ENCODE measurements around the gene SLC5A4.
"Not testable (repeated sequence)": the region's sequence is repeated elsewhere in the genome, so short reads cannot be mapped to it uniquely, and the experiment has no call there.

The SLC5A4 gene
- total RNA-seq, result 0 reads per million in 3 donors

GRCh38 chr22:32255217-32255616 lies at the start of gene SLC5A4:
Gene SLC5A4 (minus strand): TSS chr22:32255347. CDS start chr22:32255329, 18 bp downstream.
- H3K4me1 ChIP-seq (ENCODE audit: control insufficient read depth, insufficient read depth, low read length, poor library complexity, severe bottlenecking), result no peaks in the 10 kb centered on the region
- H3K36me3 ChIP-seq (ENCODE audit: control insufficient read depth, insufficient read depth, low read length), result no peaks in the 10 kb centered on the region
- H3K9me3 ChIP-seq (ENCODE audit: control insufficient read depth, low read length), result no peaks in the 10 kb centered on the region
- no peaks in the 10 kb centered on the region for H3K27me3 ChIP-seq (replicated peaks; ENCODE audit: control insufficient read depth, insufficient read depth, low read length, poor library complexity, severe bottlenecking)
- H3K27ac ChIP-seq (ENCODE audit: insufficient read depth, low read length, poor library complexity, severe bottlenecking), result no peak within 1 kb of the TSS
- no peak within 1 kb of the TSS for H3K4me3 ChIP-seq (ENCODE audit: insufficient read depth, low read depth, low read length, poor library complexity, severe bottlenecking)
- DNase-seq, result no peak

DNA sequence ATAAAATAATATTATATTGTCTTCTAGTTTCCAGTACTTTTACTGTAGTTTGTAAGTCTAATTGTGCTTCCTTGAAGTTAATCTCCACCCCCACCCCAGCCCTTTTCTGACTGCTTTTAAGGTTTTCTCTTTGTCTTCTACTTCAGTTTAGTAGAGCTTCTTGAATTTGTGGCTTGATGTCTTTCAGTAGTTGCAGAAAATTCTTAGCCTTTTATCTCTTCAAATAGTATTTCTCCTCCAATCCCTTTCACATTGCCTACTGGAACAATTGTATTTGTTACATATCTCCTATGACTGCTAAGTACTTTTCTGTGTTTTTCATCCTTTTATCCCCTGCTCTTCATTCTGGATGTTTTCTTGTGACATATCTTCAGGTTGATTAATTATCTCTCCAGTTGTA lies 38.8 kb upstream of the SLC5A4 start:
- not testable (repeated sequence) for DNase-seq; H3K9me3 ChIP-seq (ENCODE audit: control insufficient read depth, low read length); H3K27ac ChIP-seq (ENCODE audit: insufficient read depth, low read length, poor library complexity, severe bottlenecking); H3K4me3 ChIP-seq (ENCODE audit: insufficient read depth, low read depth, low read length, poor library complexity, severe bottlenecking); H3K27me3 ChIP-seq (replicated peaks; ENCODE audit: control insufficient read depth, insufficient read depth, low read length, poor library complexity, severe bottlenecking); H3K36me3 ChIP-seq (ENCODE audit: control insufficient read depth, insufficient read depth, low read length); H3K4me1 ChIP-seq (ENCODE audit: control insufficient read depth, insufficient read depth, low read length, poor library complexity, severe bottlenecking)

DNA sequence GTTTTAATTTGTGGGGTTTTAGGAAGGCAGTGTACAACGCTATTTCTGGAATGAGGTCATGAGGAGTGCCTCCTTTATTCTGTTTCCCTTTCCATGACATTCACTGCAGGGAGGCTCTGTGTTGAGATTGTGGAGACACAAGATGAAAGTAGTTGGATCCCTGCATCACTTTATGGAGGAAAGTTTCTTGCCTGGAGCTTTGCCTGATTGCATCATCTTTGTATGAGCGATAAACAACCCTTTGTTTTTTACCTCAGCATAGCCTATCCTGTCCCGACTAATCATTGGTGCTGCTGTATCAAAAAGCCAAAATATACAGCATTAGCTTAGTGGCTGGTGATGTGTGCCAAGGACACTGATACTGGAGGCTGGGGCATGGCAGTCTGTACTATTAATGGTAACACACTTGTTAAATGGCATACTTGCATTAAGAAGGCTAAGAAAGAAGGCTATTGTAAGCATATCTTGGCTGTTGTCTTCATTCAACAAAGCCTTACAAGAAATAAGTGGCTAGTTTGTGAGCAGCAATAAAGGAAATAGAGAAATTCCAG lies 31.2 kb upstream of the SLC5A4 start:
- Histone ChIP-seq H3K27ac (ENCODE audit: insufficient read depth, low read length, poor library complexity, severe bottlenecking) (no peak overlapping the region), H3K9me3 (ENCODE audit: control insufficient read depth, low read length) (no peaks in the 10 kb centered on the region), H3K36me3 (ENCODE audit: control insufficient read depth, insufficient read depth, low read length) (no peaks in the 10 kb centered on the region), H3K27me3 (replicated peaks; ENCODE audit: control insufficient read depth, insufficient read depth, low read length, poor library complexity, severe bottlenecking) (no peaks in the 10 kb centered on the region), H3K4me1 (ENCODE audit: control insufficient read depth, insufficient read depth, low read length, poor library complexity, severe bottlenecking) (no peaks in the 10 kb centered on the region), H3K4me3 (ENCODE audit: insufficient read depth, low read depth, low read length, poor library complexity, severe bottlenecking) (no peak overlapping the region)
- no peak for DNase-seq

DNA sequence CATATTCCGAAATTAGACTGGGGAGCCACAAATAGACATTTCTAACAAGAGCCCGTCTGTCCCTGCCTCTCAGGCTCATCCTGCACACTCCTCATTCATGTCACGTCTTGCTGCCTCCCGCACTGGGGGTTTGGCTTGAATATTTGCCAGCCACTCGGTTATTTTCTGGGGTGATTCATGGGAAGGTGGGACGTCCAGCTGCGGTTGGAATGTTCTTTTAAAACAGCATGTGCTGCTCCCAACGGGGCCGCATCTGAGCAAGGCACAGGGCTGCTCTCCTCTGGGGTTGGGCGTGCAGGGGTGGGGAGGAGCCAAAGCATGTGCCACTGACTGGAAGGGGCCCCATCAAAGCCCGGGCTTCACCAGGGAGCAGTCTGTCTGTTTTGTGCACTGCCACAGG lies 25.9 kb upstream of the SLC5A4 start:
- Histone ChIP-seq H3K4me3 (ENCODE audit: insufficient read depth, low read depth, low read length, poor library complexity, severe bottlenecking) (no peak overlapping the region), H3K4me1 (ENCODE audit: control insufficient read depth, insufficient read depth, low read length, poor library complexity, severe bottlenecking) (no peaks in the 10 kb centered on the region), H3K9me3 (ENCODE audit: control insufficient read depth, low read length) (no peaks in the 10 kb centered on the region), H3K27ac (ENCODE audit: insufficient read depth, low read length, poor library complexity, severe bottlenecking) (no peak overlapping the region), H3K36me3 (ENCODE audit: control insufficient read depth, insufficient read depth, low read length) (no peaks in the 10 kb centered on the region), H3K27me3 (replicated peaks; ENCODE audit: control insufficient read depth, insufficient read depth, low read length, poor library complexity, severe bottlenecking) (no peaks in the 10 kb centered on the region)
- no peak for DNase-seq

GRCh38 chr22:32275353-32275752 lies 20.2 kb upstream of the SLC5A4 start:
- not testable (repeated sequence) for H3K4me1 ChIP-seq (ENCODE audit: control insufficient read depth, insufficient read depth, low read length, poor library complexity, severe bottlenecking); H3K27me3 ChIP-seq (replicated peaks; ENCODE audit: control insufficient read depth, insufficient read depth, low read length, poor library complexity, severe bottlenecking); H3K27ac ChIP-seq (ENCODE audit: insufficient read depth, low read length, poor library complexity, severe bottlenecking); H3K36me3 ChIP-seq (ENCODE audit: control insufficient read depth, insufficient read depth, low read length); H3K9me3 ChIP-seq (ENCODE audit: control insufficient read depth, low read length); H3K4me3 ChIP-seq (ENCODE audit: insufficient read depth, low read depth, low read length, poor library complexity, severe bottlenecking); DNase-seq

DNA sequence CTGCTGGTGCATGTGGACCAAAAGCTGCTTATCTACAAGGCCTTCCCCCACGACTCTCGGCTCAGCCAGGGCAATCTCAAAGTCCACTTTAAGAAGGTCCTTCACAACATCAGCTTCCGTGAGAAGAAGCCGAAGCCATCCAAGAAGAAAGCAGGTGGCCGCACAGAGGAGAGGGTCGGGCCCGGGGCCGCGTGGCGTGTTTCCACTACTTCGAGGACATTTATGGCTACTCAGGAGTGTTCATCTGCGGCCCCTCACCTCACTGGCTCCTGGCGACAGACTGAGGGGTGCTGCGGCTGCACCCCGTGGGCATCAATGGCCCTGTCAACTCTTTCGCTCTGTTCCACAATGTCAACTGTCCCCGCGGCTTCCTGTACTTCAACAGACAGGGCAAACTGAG lies 16.2 kb upstream of the SLC5A4 start:
- Histone ChIP-seq H3K27ac (ENCODE audit: insufficient read depth, low read length, poor library complexity, severe bottlenecking) (no peak overlapping the region), H3K9me3 (ENCODE audit: control insufficient read depth, low read length) (no peaks in the 10 kb centered on the region), H3K4me3 (ENCODE audit: insufficient read depth, low read depth, low read length, poor library complexity, severe bottlenecking) (no peak overlapping the region), H3K27me3 (replicated peaks; ENCODE audit: control insufficient read depth, insufficient read depth, low read length, poor library complexity, severe bottlenecking) (no peaks in the 10 kb centered on the region), H3K36me3 (ENCODE audit: control insufficient read depth, insufficient read depth, low read length) (no peaks in the 10 kb centered on the region), H3K4me1 (ENCODE audit: control insufficient read depth, insufficient read depth, low read length, poor library complexity, severe bottlenecking) (no peaks in the 10 kb centered on the region)
- no peak for DNase-seq

DNA sequence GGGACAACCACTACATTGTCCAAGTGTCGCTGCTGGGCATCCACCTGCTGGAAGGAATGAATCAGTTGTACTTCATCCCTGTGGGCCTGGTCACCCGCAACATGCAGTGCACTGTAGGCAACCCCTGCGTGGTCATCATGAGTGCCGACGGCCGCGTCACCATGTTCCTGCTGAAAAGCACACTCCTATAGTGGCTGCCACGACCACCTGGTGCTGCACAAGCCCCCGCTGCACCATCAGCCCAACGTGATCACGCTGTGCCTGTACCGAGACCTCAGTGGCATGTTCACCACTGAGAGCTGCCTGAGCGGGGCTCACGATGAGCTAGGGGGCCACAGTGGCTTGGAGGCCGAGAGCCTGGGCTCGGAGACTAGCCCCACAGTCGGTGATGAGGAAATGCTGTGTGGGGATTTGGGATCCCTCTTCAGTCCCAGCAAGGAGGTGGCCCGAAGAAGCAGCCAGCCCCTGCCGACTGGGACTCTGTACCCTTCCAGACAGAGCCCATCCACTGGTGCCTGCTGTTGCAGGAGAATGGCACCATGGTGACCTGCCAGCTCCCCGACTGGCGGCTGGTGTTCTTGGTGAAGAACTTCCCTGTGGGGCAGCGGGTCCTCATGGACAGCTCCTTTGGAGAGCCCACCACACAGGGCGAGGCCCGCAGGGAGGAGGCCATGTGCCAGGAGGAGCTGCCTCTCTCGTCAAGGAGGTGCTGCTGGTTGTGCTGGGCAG lies 15.7 kb upstream of the SLC5A4 start:
- no peaks in the 10 kb centered on the region for H3K36me3 ChIP-seq (ENCODE audit: control insufficient read depth, insufficient read depth, low read length)
- DNase-seq, result no peak
- no peaks in the 10 kb centered on the region for H3K4me1 ChIP-seq (ENCODE audit: control insufficient read depth, insufficient read depth, low read length, poor library complexity, severe bottlenecking)
- no peak overlapping the region for H3K27ac ChIP-seq (ENCODE audit: insufficient read depth, low read length, poor library complexity, severe bottlenecking)
- H3K9me3 ChIP-seq (ENCODE audit: control insufficient read depth, low read length), result no peaks in the 10 kb centered on the region
- H3K27me3 ChIP-seq (replicated peaks; ENCODE audit: control insufficient read depth, insufficient read depth, low read length, poor library complexity, severe bottlenecking), result no peaks in the 10 kb centered on the region
- no peak overlapping the region for H3K4me3 ChIP-seq (ENCODE audit: insufficient read depth, low read depth, low read length, poor library complexity, severe bottlenecking)

- H3K36me3 ChIP-seq (ENCODE audit: control insufficient read depth, insufficient read depth, low read length), result no peaks in the 10 kb centered on the region
- no peak for DNase-seq
- no peaks in the 10 kb centered on the region for H3K4me1 ChIP-seq (ENCODE audit: control insufficient read depth, insufficient read depth, low read length, poor library complexity, severe bottlenecking)
- no peaks in the 10 kb centered on the region for H3K27me3 ChIP-seq (replicated peaks; ENCODE audit: control insufficient read depth, insufficient read depth, low read length, poor library complexity, severe bottlenecking)
- H3K4me3 ChIP-seq (ENCODE audit: insufficient read depth, low read depth, low read length, poor library complexity, severe bottlenecking), result no peak overlapping the region
- H3K9me3 ChIP-seq (ENCODE audit: control insufficient read depth, low read length), result no peaks in the 10 kb centered on the region
- H3K27ac ChIP-seq (ENCODE audit: insufficient read depth, low read length, poor library complexity, severe bottlenecking), result no peak overlapping the region
These were observed 14.2 kb upstream of the SLC5A4 start for GRCh38 chr22:32269316-32269715.

- H3K27me3 ChIP-seq (replicated peaks; ENCODE audit: control insufficient read depth, insufficient read depth, low read length, poor library complexity, severe bottlenecking), result no peaks in the 10 kb centered on the region
- H3K27ac ChIP-seq (ENCODE audit: insufficient read depth, low read length, poor library complexity, severe bottlenecking), result no peak overlapping the region
- H3K4me3 ChIP-seq (ENCODE audit: insufficient read depth, low read depth, low read length, poor library complexity, severe bottlenecking), result no peak overlapping the region
- DNase-seq, result no peak
- no peaks in the 10 kb centered on the region for H3K36me3 ChIP-seq (ENCODE audit: control insufficient read depth, insufficient read depth, low read length)
- H3K9me3 ChIP-seq (ENCODE audit: control insufficient read depth, low read length), result no peaks in the 10 kb centered on the region
- H3K4me1 ChIP-seq (ENCODE audit: control insufficient read depth, insufficient read depth, low read length, poor library complexity, severe bottlenecking), result no peaks in the 10 kb centered on the region
These were observed 11.9 kb upstream of the SLC5A4 start for GRCh38 chr22:32267011-32267410.

DNA sequence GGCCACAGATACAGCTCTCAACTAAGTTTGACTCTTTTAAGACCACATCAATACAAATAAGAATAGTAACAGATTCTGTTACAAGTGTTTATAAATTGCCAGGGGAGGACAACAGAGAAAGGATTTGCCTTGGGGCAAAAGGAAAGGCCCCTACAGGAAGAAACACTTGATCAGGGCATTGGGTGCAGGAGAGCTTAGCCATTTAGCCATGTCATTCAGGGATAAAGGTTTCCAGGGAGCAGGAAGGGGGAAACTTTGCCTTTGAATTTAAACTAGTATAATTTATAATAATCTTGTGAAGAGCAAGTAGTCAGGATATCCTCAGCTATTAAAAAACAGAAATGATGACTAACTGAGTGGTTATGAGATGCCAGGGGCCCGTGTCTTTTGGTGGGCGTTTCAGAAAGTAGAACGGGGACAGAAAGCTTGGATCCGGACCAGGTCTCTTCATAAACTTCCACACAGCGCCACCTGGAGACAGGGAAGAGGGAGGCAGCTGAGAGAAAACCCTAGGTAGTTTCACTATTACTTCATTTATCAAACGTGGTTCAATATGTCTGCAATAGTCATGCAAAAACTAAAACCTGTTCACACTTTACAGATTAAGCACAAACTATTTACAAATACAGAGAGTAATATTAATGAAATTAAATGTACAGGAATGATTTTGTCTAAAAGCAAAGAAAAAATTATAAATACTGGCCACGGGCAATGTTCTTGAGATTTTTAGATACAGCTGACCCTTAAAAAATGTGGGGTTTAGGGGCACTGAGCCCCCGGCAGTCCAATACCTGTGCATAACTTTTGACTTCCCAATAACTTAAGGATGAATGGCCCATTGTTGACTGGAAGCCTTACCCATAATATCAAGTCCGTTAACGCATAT lies 11.0 kb upstream of the SLC5A4 start:
- no peak overlapping the region for H3K27ac ChIP-seq (ENCODE audit: insufficient read depth, low read length, poor library complexity, severe bottlenecking)
- H3K4me3 ChIP-seq (ENCODE audit: insufficient read depth, low read depth, low read length, poor library complexity, severe bottlenecking), result no peak overlapping the region
- no peaks in the 10 kb centered on the region for H3K27me3 ChIP-seq (replicated peaks; ENCODE audit: control insufficient read depth, insufficient read depth, low read length, poor library complexity, severe bottlenecking)
- DNase-seq, result peak; percentile 24 to 49 (median 28)
- H3K4me1 ChIP-seq (ENCODE audit: control insufficient read depth, insufficient read depth, low read length, poor library complexity, severe bottlenecking), result no peaks in the 10 kb centered on the region
- H3K9me3 ChIP-seq (ENCODE audit: control insufficient read depth, low read length), result no peaks in the 10 kb centered on the region
- no peaks in the 10 kb centered on the region for H3K36me3 ChIP-seq (ENCODE audit: control insufficient read depth, insufficient read depth, low read length)

Measured in effector memory CD4-positive, alpha-beta T cell (primary cell).